Activated CD8-positive, alpha-beta memory T cell treated with anti-CD3 and anti-CD28 coated beads for 24 hours (primary cell): ENCODE measurements around the gene ST7.
"Not testable (repeated sequence)": the region's sequence is repeated elsewhere in the genome, so short reads cannot be mapped to it uniquely, and the experiment has no call there.

ENCODE experiments used
- DNase-seq: peaks from one replicate; pipeline ENCODE4 v3.0.0-alpha.2; 2020

The ST7 gene

GRCh38 chr7:117101026-117101425 is 147.7 kb downstream of the ST7 start:
- no peak for DNase-seq

GRCh38 chr7:117110480-117111315 is 157.4 kb downstream of the ST7 start:
- peak; percentile 68 for DNase-seq

DNA sequence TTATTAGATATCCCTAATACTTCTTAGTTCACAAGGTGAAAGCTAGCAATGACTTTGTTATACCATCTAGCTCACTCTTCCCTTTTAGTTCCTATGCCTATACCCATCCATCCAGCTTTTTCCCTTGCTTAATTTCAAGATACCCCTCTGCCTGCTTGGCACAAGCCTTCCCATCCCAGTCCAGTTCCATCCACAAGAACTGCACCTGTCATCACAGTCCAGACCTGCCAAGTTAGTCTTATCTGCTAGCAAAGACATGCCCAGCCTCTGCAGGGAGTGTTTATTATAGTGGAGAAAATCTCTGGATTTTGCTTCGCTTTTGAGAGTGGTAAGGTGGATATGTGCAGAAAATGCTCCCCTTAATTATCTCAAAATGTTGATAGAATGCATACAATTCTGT is 158.2 kb downstream of the ST7 start:
- DNase-seq = no peak

GRCh38 chr7:117112640-117113039 is 159.3 kb downstream of the ST7 start:
- DNase-seq = no peak

DNA sequence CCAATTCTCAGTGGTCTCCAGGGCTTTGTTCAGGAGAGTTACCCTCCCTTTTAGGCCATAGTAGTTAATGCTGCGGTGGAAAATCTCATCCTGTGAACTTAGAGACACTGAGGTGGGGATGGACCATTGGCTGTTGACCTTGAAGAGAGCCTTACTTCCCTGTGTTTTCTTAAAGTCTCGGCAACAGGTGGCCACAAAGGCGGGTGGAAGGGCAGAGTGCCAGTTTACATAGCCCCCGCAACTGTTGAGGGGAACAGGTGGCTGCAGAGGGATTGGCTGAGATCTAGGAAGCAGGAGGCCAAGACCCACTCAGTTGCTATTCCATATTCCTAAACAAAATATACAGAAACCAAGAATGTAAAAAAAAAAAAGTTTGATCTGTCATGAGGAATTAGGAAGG is 160.6 kb downstream of the ST7 start:
- DNase-seq = no peak

- DNase-seq = no peak
These were observed 161.0 kb downstream of the ST7 start for GRCh38 chr7:117114272-117114671.

GRCh38 chr7:117116211-117116610 is 162.9 kb downstream of the ST7 start:
- no peak for DNase-seq

- DNase-seq = no peak
These were observed 163.9 kb downstream of the ST7 start for GRCh38 chr7:117117172-117117571.

DNA sequence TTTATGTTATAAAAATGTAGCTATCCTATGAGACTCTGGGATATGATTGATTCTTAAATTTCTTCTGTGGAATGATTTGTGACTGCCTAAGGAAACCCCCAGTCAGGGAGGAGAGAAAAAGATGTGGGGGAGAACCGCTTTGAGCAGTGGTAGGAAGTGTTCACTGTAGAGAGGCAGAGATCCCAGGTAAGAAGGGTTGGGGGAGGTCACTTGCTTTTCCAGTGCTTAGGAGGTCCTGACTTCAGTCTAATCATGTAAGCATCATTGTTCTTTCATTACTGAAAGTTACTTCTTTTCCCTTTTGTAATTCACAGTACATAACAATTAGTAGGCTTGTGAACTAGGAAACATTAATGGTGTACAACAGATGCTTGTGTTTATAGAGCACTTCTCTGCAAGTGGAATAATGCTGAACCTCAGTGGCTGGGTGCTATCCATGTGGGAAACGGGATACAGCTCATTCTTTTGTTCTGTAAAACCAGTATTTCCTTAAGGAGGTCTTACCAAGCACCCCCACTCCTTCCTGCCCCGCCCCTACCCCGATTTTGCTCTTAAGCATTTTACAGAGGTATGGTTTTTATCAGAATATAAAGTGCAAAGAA is 165.4 kb downstream of the ST7 start:
- DNase-seq = no peak

GRCh38 chr7:117119192-117119924 is 166.1 kb downstream of the ST7 start:
- peak; percentile 90 for DNase-seq

DNA sequence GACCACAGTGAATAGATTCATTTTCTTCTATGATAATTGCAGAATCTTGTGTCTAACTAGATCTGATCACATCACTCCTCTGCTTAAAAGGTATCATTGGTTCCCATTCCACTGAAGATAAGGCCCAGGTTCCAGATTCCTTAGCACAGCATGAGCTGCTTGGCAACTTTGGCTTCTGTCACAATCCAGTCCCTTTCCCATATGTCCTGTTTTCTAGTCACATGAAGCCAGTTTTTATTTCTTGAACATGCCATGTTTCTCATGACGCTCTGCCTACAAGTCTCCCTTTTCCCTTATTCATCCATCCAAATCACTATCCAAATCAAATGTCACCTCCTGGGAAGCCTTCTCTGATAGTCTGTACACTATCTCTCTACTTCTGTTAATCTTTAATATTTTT is 167.0 kb downstream of the ST7 start:
- DNase-seq = not testable (repeated sequence)

GRCh38 chr7:117122036-117122435 is 168.7 kb downstream of the ST7 start:
- DNase-seq = not testable (repeated sequence)

DNA sequence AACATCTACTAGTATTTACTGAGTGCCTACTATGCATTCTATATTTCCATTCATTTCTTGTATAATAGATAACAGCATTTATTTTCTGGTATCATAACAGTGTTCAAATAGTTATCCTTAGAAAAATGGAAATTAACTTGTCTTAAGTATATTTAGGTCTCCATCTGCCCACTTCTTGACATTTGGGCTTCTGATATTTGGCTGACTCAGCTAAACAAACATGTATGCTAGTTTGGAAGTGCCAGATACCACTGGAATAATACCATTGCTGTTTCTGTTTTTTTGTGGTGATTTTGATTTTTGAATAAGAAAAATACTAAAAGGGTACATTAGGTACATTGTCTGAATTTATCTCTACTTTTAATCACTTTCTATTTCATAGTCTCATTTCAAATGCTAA is 169.2 kb downstream of the ST7 start:
- no peak for DNase-seq

DNA sequence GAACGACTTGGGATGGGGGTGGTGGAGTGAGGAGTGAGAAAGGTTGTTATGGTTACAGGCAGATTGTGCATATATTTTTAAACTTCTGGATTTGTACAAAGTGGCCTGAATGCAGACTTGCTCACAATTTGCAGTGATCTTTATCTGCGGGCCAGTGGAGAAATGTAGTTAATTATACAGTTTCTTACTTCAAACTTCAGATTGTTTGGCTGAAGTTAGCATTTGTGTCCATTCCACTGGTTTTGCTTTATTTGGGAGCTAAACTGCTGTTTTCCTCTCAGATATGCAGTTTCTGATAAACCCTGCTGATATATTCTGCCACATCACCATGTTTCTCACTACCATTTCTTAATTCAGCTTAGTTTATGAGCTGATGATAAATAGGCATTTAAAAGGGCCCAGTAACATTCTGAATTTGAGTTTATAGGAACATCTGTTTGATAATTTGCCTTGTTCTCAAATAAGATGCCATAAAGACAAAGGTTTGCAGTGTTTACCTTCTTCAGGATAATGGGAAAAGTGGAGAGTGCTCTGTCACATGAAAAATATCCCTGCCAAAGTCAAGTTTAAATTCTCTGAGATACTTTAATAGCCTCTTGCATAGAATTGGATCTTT is 170.1 kb downstream of the ST7 start:
- DNase-seq = no peak

DNA sequence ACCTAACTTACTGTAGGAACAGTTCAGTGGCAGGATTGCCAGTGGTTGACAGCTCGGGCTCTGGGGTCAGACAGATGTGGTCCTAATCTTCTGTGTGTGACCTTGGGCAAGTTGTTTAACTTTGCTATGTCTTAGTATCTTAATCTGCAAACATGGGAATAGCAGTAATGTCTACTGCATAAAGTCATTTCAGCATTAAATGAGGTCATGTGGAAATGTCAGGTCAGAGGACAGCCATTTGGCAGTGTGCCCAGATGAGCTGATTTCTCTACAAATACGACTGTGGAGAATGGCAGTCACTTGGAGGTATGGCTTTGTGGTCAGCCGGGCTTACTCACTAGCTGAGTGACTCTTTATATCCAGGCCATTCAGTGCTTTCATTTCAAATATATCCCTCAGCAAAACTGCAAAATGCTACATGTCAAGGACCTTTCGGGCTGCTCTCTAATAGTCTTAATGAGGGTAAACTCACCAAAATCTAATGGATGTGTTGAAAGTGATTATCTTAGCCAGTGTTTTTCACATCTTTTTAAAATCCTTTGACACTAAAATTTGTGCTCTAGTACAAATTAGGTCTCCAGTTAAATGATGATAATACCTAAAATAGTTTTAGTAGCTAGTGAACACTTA is 171.4 kb downstream of the ST7 start:
- DNase-seq = peak; percentile 73

GRCh38 chr7:117126676-117127075 is 173.4 kb downstream of the ST7 start:
- no peak for DNase-seq

GRCh38 chr7:117127585-117128168 is 174.4 kb downstream of the ST7 start:
- DNase-seq = peak; percentile 61

- no peak for DNase-seq
These were observed 176.2 kb downstream of the ST7 start for GRCh38 chr7:117129521-117129955.

GRCh38 chr7:117130262-117130661 is 177.0 kb downstream of the ST7 start:
- no peak for DNase-seq

GRCh38 chr7:117132321-117133120 is 179.2 kb downstream of the ST7 start:
- no peak for DNase-seq

- no peak for DNase-seq
These were observed 179.8 kb downstream of the ST7 start for GRCh38 chr7:117133125-117133524.

DNA sequence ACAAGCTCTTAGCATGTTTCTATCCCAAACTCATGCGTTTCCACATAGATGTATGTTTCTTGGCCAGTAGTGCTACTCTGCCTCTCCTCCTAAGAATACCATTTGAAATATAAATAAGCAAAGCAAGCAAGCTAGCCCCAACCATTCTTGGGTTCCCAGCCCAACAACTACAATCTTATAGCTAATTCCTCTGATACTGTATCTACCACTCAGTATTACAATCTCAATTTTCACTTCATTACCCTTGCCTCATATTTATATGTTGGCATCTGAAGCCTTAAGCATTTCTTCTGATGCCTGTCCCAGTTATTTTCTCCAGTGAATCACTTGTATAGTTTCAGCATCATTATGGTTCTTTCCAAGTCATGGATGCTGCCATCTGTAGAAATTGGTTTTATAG is 181.1 kb downstream of the ST7 start:
- DNase-seq = no peak
